IPS-NIHi7 (cell line): Measurements from ENCODE around the gene MVB12B.

Source experiments
- DNase-seq: peaks from one replicate; pipeline ENCODE4 v3.0.0; 2012; ENCODE audit warnings: mixed read lengths; ENCODE audit errors: extremely low spot score

MVB12B gene

GRCh38 chr9:126363847-126364671, 37.4 kb downstream of the MVB12B start:
- no peak for DNase-seq

GRCh38 chr9:126365780-126366179, 39.2 kb downstream of the MVB12B start:
- DNase-seq, result peak; percentile 37

GRCh38 chr9:126366366-126367011, 39.9 kb downstream of the MVB12B start:
- no peak for DNase-seq

- no peak for DNase-seq
Observed at GRCh38 chr9:126367139-126367538, 40.5 kb downstream of the MVB12B start.

GRCh38 chr9:126367616-126368015, 41.0 kb downstream of the MVB12B start:
- no peak for DNase-seq

DNA sequence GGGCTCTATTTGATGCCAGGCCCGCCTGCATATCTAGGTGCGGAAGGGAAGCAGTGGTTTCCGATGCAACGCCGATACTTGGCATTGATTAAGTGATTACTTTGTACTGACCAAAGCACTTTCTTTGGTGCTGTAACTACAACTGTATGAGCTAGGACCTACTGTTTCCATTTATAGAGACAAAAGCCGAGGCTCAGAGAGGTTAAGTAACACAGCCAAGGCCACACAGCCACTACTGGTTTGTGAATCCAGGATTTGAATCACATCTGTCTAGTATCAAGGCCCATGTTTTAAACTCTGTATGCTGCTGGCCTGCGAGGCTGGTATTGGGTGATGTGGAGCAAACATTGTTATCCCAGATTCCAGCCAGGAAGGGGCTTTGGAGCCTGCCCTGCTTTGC, 41.4 kb downstream of the MVB12B start:
- DNase-seq, result no peak

DNA sequence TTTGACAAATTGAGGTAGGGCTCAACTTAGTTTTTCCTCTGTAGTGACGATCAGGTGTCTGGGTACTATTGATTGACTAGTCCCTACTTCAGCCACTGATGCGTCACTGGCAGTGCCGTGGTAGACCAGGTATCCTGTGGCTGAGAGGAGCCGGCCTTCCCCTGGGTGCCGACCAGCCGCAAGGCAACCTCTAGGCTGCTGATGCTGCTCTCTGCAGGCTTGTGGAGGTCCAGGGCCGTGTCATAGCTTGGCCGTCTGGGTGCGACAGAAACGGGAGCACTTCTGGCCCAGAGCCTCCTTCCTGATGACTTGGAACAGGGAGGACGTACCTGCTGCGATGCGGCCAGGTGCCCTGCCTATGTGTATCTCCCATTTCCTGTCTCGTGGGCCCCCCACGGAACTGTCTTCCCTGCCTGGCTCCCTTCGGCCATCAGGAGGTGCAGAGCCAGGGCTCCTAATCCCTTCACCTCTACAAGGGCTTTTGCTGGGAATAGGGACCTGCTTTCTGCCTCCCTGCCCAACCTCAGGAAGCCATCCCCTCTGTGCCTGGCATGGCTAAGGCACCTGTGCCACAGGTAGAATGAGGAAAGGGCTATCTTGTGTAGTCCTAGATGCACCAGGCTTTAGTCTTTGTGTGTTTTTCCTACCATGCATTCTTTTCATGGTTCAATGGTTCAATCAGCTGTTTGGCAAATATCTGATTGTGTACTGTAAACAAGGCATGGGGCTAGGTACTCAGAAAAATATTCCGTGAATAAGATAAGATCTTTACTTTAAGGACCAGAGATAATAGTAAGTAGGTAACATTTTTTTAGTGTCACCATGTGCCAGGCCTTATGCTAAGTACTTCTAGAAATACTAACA, 44.6 kb downstream of the MVB12B start:
- no peak for DNase-seq

- no peak for DNase-seq
Observed at GRCh38 chr9:126372716-126373115, 46.1 kb downstream of the MVB12B start.

GRCh38 chr9:126373241-126373640, 46.6 kb downstream of the MVB12B start:
- DNase-seq, result no peak

DNA sequence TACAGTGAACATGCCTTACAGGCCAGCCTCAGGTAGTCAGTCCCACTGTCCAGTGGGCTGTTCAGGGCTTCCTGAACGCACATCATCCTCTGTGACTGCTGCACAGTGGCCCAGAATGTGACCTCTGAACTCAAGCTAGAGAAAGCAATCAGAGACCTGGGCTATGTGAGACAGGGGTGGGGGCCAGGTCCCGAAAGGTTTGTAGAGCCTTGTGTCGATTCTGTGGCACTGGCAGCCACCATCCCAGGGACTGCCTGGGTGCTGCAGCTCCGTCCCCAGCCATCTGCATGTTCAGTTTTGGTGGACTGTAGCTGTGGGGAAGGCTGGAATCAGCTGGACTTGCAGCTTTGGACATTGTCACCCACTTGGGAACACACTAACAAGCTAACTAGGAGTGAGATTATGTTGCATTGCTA, 47.7 kb downstream of the MVB12B start:
- DNase-seq, result no peak

DNA sequence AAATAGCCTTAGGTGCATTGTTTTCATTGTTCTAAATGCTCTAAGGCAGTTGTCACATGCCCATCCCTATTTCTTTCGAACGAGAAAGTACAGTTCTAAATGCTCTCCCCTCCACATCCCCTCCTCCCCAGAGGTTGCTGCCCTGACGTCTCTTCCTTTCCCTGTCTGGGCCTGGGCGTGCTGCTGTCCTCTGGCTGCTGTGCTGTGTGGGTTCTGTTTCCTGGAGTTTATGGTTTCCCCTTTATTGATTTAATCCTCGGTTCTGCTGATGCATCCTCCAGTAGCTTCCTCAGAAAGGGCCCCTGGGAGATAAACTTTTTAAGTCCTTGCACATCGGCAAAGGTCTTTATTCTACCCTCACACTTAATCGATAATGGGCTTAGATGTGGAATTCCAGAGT, 48.8 kb downstream of the MVB12B start:
- DNase-seq, result no peak

- DNase-seq, result no peak
Observed at GRCh38 chr9:126376311-126377175, 49.9 kb downstream of the MVB12B start.

GRCh38 chr9:126377176-126377509, 50.5 kb downstream of the MVB12B start:
- DNase-seq, result no peak

DNA sequence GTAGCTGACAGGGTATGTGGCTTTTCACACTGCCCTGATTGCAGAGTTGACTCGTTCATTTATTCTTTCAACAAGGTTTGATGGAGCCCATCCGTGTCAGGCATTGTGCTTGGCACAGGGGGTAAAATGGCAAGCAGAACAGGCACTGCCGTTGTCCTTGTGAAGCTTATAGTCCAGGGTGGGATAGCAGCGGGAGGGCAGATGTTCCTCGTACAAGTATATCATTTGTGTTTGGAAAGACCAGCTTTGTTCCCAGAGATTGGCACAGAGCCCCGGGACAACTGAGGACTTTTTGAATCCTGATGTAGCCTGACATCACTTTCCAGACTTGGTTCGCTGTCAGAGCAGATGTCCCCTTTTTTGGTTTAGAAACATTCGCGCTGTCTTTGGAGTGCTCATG, 50.9 kb downstream of the MVB12B start:
- no peak for DNase-seq

DNA sequence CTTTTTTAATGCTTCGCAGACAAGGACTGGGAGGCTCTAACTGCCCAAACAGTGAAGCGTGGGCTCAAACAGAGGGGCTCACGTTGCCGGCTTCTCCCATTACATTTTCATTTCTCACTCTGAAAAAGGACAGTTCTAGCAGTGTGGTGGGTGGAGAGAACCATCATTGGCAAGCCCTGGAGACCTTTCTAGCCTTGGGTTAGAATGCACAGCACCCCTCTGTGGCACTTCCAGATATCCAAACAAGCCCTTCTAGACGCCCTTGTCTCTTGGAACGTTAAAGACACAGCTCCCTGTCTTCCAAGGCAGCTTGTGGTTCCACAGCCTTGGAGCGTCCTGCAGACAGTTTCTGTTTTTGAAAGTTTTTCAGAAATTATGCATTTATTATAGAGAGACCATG, 52.1 kb downstream of the MVB12B start:
- DNase-seq, result no peak

DNA sequence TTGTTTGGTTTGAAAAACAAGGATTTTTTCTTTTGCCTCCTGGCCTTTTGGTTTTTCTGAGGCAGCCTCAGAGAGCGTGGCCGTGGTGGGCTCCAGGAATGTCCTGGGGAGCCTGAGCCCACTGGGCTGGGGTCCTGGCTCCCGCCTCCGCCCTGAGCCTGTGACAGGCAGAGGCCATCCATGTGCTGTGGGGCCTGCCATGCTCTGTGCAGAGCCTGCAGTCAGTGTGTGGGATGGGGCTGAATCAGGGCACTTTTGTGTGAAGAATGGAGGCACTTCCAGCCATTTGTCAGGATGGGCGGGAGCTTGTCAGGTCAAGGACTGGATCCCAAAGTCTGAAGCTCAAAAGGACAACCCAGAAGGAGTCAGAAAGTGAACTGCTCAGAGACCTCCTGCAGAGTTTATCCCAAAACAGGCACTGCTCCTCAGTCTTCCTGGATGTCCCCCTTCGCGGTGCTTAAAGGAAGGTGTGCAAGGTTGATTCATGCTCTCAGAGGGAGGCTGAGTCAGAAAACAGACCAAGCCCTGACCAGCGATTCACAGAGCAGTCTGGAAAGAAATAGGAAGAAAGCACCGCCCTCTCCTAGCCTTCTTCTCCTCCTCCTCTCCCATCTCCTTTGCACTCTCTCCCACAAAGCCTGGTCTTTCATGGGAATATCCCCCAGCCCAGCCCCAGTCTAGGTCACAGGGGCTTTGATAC, 53.2 kb downstream of the MVB12B start:
- no peak for DNase-seq

DNA sequence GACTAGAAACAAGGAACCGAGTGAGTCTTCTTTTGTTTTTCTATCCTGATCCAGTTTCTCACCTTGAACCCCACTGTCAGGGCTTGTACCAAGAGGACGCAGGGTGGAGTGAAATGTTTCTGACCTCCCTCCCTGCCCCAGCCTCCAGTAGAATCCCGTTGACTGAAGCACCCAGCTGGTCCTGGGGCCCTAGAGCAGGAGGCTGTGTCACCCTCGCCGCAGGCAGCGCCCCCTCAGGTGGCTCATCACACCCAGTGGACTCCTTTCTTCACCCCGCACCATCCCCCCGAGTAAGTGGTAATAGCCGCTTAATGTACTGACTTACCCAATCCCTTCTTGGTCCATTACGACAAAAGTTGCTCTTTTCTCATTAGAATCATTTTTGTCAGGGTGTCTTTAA, 53.8 kb downstream of the MVB12B start:
- no peak for DNase-seq

DNA sequence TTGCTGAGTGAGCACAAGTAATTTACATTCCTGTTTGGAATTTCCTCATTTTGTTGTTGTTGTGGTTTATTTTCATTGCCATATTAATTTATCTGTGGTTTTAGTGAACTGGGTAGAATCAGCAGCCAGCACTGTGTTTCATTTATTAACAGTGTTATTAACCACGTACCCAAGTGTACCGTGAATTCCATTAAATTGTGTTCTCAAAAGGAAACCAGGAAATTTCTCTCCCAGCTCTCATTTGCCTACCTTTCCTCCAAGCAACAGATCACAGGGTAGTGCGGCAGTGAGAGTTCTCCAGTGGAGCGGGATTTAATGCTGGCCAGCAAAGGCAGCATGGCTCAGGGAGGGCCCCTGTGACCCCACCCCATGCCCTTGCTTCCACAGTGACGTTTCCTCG, 54.6 kb downstream of the MVB12B start:
- no peak for DNase-seq

DNA sequence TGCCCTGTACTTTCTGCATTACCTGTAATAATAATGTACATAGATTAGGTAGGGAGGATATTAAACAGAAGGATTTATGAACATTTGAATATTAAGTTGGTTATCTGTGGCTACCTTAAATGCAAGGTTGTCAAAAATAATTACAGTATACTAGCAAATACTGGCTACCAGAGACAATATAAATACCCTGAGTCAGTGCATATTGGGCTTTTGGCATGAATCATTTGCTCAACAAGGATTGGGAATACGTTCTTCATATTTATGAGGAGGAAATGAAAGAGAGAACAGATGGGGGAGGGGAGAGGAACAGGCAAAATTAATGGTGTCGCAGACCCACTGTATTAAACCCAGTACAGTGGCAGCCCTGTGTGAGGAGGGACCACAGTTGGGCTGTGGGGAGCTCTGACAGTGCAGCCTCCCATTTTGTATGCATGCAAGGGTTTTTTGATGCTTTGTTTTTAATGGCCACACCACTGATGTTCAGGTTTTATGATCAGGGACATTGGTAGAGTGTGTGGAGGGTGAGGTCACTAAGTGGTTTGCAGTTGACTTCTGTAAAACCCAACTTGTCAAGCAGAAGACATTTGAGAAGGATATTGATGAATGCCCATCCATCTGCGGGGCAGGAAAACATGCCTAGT, 56.9 kb downstream of the MVB12B start:
- no peak for DNase-seq

DNA sequence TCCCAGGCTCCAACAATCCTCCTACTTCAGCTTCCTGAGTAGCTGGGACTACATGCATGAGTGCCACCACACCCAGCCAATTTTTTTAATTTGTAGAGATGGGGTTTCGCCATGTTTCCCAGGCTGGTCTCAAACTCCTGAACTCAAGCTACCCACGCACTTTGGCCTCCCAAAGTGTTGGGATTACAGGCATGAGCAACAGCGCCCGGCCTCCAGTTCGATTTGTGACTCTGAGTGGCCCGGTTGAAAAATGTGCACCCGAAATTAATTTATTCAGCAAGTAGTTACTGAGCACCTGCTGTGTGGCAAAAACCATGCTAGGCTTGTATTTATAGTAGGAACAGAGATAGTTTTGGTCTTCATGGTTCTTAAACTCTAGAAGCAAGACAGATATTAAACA, 58.3 kb downstream of the MVB12B start:
- DNase-seq, result no peak

GRCh38 chr9:126386088-126386487, 59.5 kb downstream of the MVB12B start:
- DNase-seq, result peak; percentile 66
